K562 (cell line): ENCODE measurements around the gene S100A2. TPM values are rescaled to one million over a fixed set of nuclear protein-coding genes. Genes with fewer than 3 reads are reported as not detected.

Experiments used
- ADNP ChIP-seq: fragments of 200-800 bp; sonication (Bioruptor generic); IDR thresholded peaks from 2 replicates; pipeline ENCODE4 v1.6.1; 2016; ENCODE audit warnings: missing genetic modification characterization, missing compliant biosample characterization
- GABPA ChIP-seq: fragments of 200-800 bp; sonication (Bioruptor generic); conservative IDR thresholded peaks from 2 replicates; pipeline ENCODE4 v1.6.1; 2016; ENCODE audit warnings: low read depth, missing genetic modification characterization, missing compliant biosample characterization
- GTF2A2 ChIP-seq: IDR thresholded peaks from 2 replicates; pipeline ENCODE4 v1.6.1; 2016; ENCODE audit warnings: mild to moderate bottlenecking, missing genetic modification characterization, missing compliant biosample characterization
- HNRNPH1 ChIP-seq: fragments of 200-400 bp; formaldehyde crosslinking; optimal IDR thresholded peaks from 2 replicates; pipeline ENCODE3; 2017; ENCODE audit warnings: low read depth, mild to moderate bottlenecking, low read length, moderate library complexity
- JUND ChIP-seq, 2 experiments: IDR thresholded peaks; 2 replicates in 1 of 2; 3 replicates in 1 of 2; pipeline ENCODE4 v1.6.1; 2011; ENCODE audit warnings: borderline replicate concordance in 2 of 2, low read depth in 2 of 2, low read length in 2 of 2, improper control_type of control experiment in 1 of 2, missing biosample characterization in 1 of 2, missing genetic modification characterization in 1 of 2, missing genetic modification reagents in 1 of 2
- NFYB ChIP-seq: IDR thresholded peaks from 2 replicates; pipeline ENCODE4 v1.6.1; 2011; ENCODE audit warnings: mild to moderate bottlenecking, moderate library complexity; ENCODE audit not compliant: insufficient read length; ENCODE audit errors: extremely low read depth
- NR2C2 ChIP-seq, 2 experiments: fragments of 200-800 bp in 1 of 2; sonication (Bioruptor generic) in 1 of 2; sonication (generic) in 1 of 2; formaldehyde crosslinking in 1 of 2; IDR thresholded peaks; 2 replicates each; pipeline versions ENCODE4 v1.6.1 to v1.8.0; 2016 to 2022; ENCODE audit warnings: mild to moderate bottlenecking in 1 of 2, missing compliant biosample characterization in 1 of 2, missing genetic modification characterization in 1 of 2, missing genetic modification reagents in 1 of 2
- NR3C1 ChIP-seq: sonication (generic); formaldehyde crosslinking; IDR thresholded peaks from 2 replicates; pipeline ENCODE4 v1.8.1; 2022; ENCODE audit warnings: missing genetic modification reagents
- PHF8 ChIP-seq: fragments of 200-600 bp; sonication (generic); IDR thresholded peaks from 2 replicates; pipeline ENCODE4 v1.6.1; 2012; ENCODE audit warnings: mixed run types, mild to moderate bottlenecking, inconsistent platforms, low read length, moderate library complexity, borderline replicate concordance
- POLR2G ChIP-seq: fragments of 200-400 bp; formaldehyde crosslinking; IDR thresholded peaks from 2 replicates; pipeline ENCODE4 v1.6.1; 2017; ENCODE audit warnings: low read depth, mild to moderate bottlenecking, antibody characterized with exemption, low read length, moderate library complexity
- PTTG1 ChIP-seq: fragments of 450-650 bp; IDR thresholded peaks from 2 replicates; pipeline ENCODE4 v1.6.1; 2016; ENCODE audit warnings: low read depth, mild to moderate bottlenecking, missing genetic modification characterization, missing compliant biosample characterization
- SAP30 ChIP-seq: fragments of 200-600 bp; sonication (generic); IDR thresholded peaks from 2 replicates; pipeline ENCODE4 v1.6.1; 2012; ENCODE audit warnings: borderline replicate concordance, low read depth, mild to moderate bottlenecking, moderate library complexity, low read length, control low read depth, inconsistent platforms; ENCODE audit not compliant: insufficient read depth, poor library complexity, severe bottlenecking
- SRF ChIP-seq, 2 experiments: fragments of 250-450, 450-650 bp in 1 of 2; sonication (Bioruptor Pico) in 1 of 2; sonication (generic) in 1 of 2; formaldehyde crosslinking; IDR thresholded peaks; 2 replicates each; pipeline versions ENCODE4 v1.5.0 to v1.5.1; 2020 to 2022; ENCODE audit warnings: mild to moderate bottlenecking in 1 of 2, missing genetic modification reagents in 1 of 2
- SUPT5H ChIP-seq: fragments of 450-650 bp; IDR thresholded peaks from 2 replicates; pipeline ENCODE4 v1.6.1; 2016
- TGIF2 ChIP-seq: sonication (generic); formaldehyde crosslinking; IDR thresholded peaks from 2 replicates; pipeline ENCODE4 v1.8.1; 2022; ENCODE audit warnings: mild to moderate bottlenecking, missing genetic modification reagents, moderate library complexity
- ZNF232 ChIP-seq: sonication (generic); formaldehyde crosslinking; IDR thresholded peaks from 2 replicates; pipeline ENCODE4 v1.8.0; 2022; ENCODE audit warnings: mild to moderate bottlenecking, missing genetic modification reagents
- ZNF311 ChIP-seq: fragments of 250-450 bp; sonication (Bioruptor Pico); IDR thresholded peaks from 2 replicates; pipeline ENCODE4 v1.4.0; 2020; ENCODE audit warnings: mild to moderate bottlenecking, moderate library complexity
- ZNF644 ChIP-seq: fragments of 200-800 bp; sonication (Bioruptor generic); IDR thresholded peaks from 2 replicates; pipeline ENCODE4 v1.6.1; 2016; ENCODE audit warnings: low read depth, missing genetic modification characterization, missing compliant biosample characterization
- ZNF75A ChIP-seq: fragments of 450-650 bp; formaldehyde crosslinking; IDR thresholded peaks from 2 replicates; pipeline ENCODE4 v1.4.0; 2020; ENCODE audit warnings: mild to moderate bottlenecking
- polyA plus RNA-seq, 8 experiments: library from polyadenylated mRNA; depleted of rRNA in 4 of 8; stranded (reverse) in 5 of 8; unstranded in 3 of 8; fragments of >200 nt; fragmentation: Nextera tagmentation in 2 of 8; fragmentation: Illumina TruSeq in 1 of 8; extraction: Ambion mirVana in 2 of 8; extraction: Trizol in 1 of 8; gene quantifications; 2 replicates each; pipeline versions ENCODE4 v1.2.1 to v1.2.3, GENCODE V29; 2011 to 2014; ENCODE audit warnings: inconsistent platforms in 1 of 8, missing spikeins in 1 of 8
- total RNA-seq, 7 experiments: library from RNA; depleted of rRNA in 6 of 7; stranded (reverse); fragments of >200 nt in 6 of 7; fragmentation: Illumina TruSeq in 2 of 7; extraction: Trizol in 2 of 7; gene quantifications; 2 replicates each; pipeline versions ENCODE4 v1.2.1 to v1.2.3, GENCODE V29; 2011 to 2021; ENCODE audit warnings: low replicate concordance in 1 of 7
- TF ChIP-seq, protein P1 (sequence below): IDR thresholded peaks from 2 replicates; pipeline ENCODE4 v1.6.1; 2011; ENCODE audit warnings: borderline replicate concordance, low read depth, mild to moderate bottlenecking, moderate library complexity, low read length; ENCODE audit not compliant: insufficient read depth, poor library complexity, severe bottlenecking
- TF ChIP-seq, protein P2 (sequence below): sonication (generic); formaldehyde crosslinking; IDR thresholded peaks from 2 replicates; pipeline ENCODE4 v1.9.0; 2022; ENCODE audit warnings: mild to moderate bottlenecking, missing genetic modification reagents
- TF ChIP-seq, protein P3 (sequence below): fragments of 250-450 bp; sonication (Bioruptor Pico); IDR thresholded peaks from 2 replicates; pipeline ENCODE4 v1.5.1; 2021; ENCODE audit warnings: mild to moderate bottlenecking

The S100A2 gene
- total and polyA plus RNA-seq, 9 of the 15 experiments (the other 6 are each of a cell fraction or from before 2014, with no cell fraction given): 0.28 to 0.65 (median 0.44) TPM; not detected in 4

DNA sequence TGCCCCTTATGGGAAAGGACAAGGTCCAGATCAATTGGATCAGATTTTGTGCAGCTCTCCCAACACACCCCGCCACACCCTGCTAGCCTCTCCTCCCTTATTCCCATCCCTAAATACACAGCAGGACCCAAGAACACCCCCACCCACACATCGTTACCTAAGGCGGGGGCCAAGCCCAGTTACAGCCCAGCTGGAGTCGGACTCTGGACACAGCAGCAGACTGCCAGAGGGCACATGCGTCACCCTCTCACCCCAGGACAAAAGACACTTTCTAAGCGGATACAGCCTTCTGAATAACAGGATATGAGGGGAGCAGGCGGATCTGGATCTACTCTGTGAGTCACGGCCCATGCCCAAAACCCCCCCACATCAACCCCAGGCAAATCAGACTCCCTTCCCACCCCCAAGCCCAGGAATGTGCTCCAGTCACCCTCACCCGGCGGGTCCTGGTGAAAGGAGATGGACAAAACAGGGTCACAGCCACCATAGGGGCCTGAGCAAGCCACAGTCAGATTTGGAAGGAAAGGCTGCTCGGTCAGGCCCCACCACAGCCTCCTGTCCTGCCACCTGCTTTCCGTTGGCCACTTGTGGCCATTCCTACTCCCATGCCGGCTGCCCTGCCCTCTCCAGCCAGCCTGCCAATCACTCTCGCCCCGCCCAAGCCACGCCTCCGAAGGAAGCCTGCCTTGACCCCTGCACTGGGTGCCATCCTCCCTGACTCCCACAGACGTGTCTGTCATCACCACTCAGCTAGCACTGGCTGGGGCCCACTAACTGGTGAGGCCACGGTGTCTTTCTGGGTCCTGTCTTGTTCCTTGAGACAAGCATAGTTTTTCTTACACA is 43.3 kb upstream of the S100A2 start (continued):
- TF ChIP-seq SUPT5H (0 out of 2 replicates have a peak, but pooled peaks have one; percentile 39), ZNF232 (CRISPR knock-in tag) (no peak), ZNF311 (no peak), ADNP (tag) (no peak), NR3C1 (no peak), PHF8 (peak; percentile 25; the same call in 1 of the 2 replicates), PTTG1 (tag) (no peak), GTF2A2 (tag) (no peak), ZNF644 (tag) (no peak), NFYB (no peak), SRF (CRISPR knock-in tag; IDR thresholded peaks at IDR 0.05) (0 out of 4 replicates have a peak, but pooled peaks of 1 of the 2 experiments have one; percentile 24), TGIF2 (CRISPR knock-in tag) (no peak), HNRNPH1 (no peak), NR2C2 (CRISPR knock-in tag; IDR thresholded peaks at IDR 0.05) (peak; percentile 83), NR2C2 (tag; IDR thresholded peaks at IDR 0.05) (peak; percentile 94), ZNF75A (no peak), SAP30 (no peak), JUND (IDR thresholded peaks at IDR 0.05; ENCODE audit: borderline replicate concordance, low read depth, low read length) (0 out of 2 replicates have a peak, but pooled peaks have one; percentile 5), JUND (tag; IDR thresholded peaks at IDR 0.05; ENCODE audit: borderline replicate concordance, low read depth, low read length) (no peak; the same call in 2 of the 3 replicates), GABPA (tag) (no peak), POLR2G (peak; percentile 67)
- TF ChIP-seq, protein P1, sequence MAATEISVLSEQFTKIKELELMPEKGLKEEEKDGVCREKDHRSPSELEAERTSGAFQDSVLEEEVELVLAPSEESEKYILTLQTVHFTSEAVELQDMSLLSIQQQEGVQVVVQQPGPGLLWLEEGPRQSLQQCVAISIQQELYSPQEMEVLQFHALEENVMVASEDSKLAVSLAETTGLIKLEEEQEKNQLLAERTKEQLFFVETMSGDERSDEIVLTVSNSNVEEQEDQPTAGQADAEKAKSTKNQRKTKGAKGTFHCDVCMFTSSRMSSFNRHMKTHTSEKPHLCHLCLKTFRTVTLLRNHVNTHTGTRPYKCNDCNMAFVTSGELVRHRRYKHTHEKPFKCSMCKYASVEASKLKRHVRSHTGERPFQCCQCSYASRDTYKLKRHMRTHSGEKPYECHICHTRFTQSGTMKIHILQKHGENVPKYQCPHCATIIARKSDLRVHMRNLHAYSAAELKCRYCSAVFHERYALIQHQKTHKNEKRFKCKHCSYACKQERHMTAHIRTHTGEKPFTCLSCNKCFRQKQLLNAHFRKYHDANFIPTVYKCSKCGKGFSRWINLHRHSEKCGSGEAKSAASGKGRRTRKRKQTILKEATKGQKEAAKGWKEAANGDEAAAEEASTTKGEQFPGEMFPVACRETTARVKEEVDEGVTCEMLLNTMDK: no peak
- TF ChIP-seq, protein P2, sequence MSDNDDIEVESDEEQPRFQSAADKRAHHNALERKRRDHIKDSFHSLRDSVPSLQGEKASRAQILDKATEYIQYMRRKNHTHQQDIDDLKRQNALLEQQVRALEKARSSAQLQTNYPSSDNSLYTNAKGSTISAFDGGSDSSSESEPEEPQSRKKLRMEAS: peak; percentile 89
- TF ChIP-seq, protein P3, sequence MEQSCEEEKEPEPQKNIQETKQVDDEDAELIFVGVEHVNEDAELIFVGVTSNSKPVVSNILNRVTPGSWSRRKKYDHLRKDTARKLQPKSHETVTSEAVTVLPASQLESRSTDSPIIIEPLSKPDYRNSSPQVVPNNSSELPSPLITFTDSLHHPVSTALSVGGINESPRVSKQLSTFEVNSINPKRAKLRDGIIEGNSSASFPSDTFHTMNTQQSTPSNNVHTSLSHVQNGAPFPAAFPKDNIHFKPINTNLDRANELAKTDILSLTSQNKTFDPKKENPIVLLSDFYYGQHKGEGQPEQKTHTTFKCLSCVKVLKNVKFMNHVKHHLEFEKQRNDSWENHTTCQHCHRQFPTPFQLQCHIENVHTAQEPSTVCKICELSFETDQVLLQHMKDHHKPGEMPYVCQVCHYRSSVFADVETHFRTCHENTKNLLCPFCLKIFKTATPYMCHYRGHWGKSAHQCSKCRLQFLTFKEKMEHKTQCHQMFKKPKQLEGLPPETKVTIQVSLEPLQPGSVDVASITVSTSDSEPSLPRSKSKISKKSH: no peak
